Mesothelial cell of epicardium (in vitro differentiated cells): Measurements from ENCODE around the gene HPS4. TPM values are rescaled to one million over a fixed set of nuclear protein-coding genes. Genes with fewer than 3 reads are reported as not detected.

ENCODE experiments used
- DNase-seq, 2 experiments: peaks; one replicate each; pipeline ENCODE4 v3.0.0; 2021; ENCODE audit warnings: low spot score in 2 of 2; ENCODE audit not compliant: unreplicated experiment in 2 of 2
- H3K27ac Mint-ChIP-seq: 2 replicates; pipeline ENCODE4 v1.8.0; 2021; ENCODE audit warnings: mixed read lengths
- H3K27me3 Mint-ChIP-seq: 2 replicates; pipeline ENCODE4 v1.8.0; 2021; ENCODE audit warnings: low read depth, mixed read lengths
- H3K36me3 Mint-ChIP-seq: 2 replicates; pipeline ENCODE4 v1.8.0; 2021; ENCODE audit warnings: mixed read lengths
- H3K4me1 Mint-ChIP-seq: 2 replicates; pipeline ENCODE4 v1.8.0; 2021; ENCODE audit warnings: mixed read lengths
- H3K4me3 Mint-ChIP-seq: 2 replicates; pipeline ENCODE4 v1.8.0; 2021; ENCODE audit warnings: mild to moderate bottlenecking, moderate library complexity, mixed read lengths
- H3K9me3 Mint-ChIP-seq: 2 replicates; pipeline ENCODE4 v1.8.0; 2021; ENCODE audit warnings: mixed read lengths
- CTCF ChIP-seq: fragments of 200-600 bp; sonication (generic); IDR thresholded peaks from one replicate; pipeline ENCODE4 v1.5.0; 2021; ENCODE audit warnings: antibody characterized with exemption; ENCODE audit not compliant: unreplicated experiment
- total RNA-seq: library from RNA; stranded (reverse); gene quantifications from 3 replicates; pipeline ENCODE4 v1.2.1, GENCODE V29; 2021

HPS4 gene
- total RNA-seq, 1 donor from 2014 or later = 55.6 TPM

GRCh38 chr22:26481112-26481693, 2.4 kb downstream of the HPS4 start:
- no peak overlapping the region for H3K27ac Mint-ChIP-seq
- H3K27me3 Mint-ChIP-seq = no peaks in the 10 kb centered on the region
- H3K4me3 Mint-ChIP-seq = no peak overlapping the region
- DNase-seq = no peak
- H3K36me3 Mint-ChIP-seq = peaks cover 13% of the 10 kb centered on the region
- no peaks in the 10 kb centered on the region for H3K9me3 Mint-ChIP-seq
- peaks cover 64% of the 10 kb centered on the region for H3K4me1 Mint-ChIP-seq
- no peak for TF ChIP-seq CTCF

DNA sequence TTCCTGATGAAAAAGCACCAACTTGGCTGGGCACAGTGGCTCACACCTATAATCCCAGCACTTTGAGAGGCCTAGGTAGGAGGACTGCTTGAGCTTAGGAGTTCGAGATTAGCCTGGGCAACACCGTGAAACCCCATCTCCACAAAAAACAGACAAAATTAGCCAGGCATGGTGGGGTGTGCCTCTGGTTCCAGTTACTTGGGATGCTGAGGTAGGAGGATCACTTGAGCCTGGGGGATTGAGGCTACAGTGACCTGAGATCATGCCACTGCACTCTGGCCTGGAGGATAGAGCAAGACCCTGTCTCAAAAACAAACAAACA, 3.0 kb downstream of the HPS4 start:
- Mint-ChIP-seq H3K27ac (no peak overlapping the region), H3K36me3 (peaks cover 13% of the 10 kb centered on the region), H3K9me3 (no peaks in the 10 kb centered on the region), H3K4me3 (no peak overlapping the region), H3K4me1 (peaks cover 62% of the 10 kb centered on the region), H3K27me3 (no peaks in the 10 kb centered on the region)
- no peak for DNase-seq
- no peak for TF ChIP-seq CTCF

DNA sequence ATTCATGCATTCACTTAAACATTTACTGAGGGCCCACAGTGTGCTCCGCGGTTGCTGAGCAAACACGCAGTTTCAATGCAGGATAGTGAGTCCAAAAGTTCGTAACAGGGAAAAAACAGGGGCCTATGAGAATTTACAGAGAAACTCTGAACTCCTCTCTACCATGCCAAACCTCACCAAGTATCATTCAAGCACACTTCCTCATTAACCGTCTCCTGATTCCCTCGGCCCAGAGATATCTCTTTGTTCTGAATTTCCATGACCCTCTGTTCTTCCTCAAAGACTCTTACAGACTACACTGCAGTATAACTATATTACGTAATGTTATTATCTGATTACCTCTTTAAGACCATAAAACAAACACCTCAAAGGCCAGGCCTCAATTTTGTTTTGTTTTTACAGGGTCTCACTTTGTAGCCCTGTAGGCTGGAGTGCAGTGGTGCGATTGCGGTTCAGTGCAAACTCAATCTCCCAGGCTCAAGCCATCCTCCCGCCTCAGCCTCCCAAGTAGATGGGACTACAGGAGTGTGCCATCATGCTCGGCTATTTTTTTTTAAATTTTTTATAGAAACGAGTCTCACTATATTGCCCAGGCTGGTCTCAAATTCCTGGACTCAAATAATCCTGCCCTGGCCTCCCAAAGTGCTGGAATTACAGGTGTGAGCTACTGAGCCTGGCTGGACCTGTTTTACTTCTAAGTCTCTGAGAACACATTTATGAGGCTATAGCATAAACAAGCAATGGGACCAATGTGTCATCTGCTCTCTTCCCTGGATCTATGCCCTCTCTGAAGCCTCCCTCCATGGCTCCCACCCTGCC, 3.6 kb downstream of the HPS4 start:
- Mint-ChIP-seq H3K27ac (peak overlapping the region; percentile 44), H3K4me1 (peaks cover 57% of the 10 kb centered on the region), H3K4me3 (peak overlapping the region; percentile 25), H3K27me3 (no peaks in the 10 kb centered on the region), H3K9me3 (no peaks in the 10 kb centered on the region), H3K36me3 (peaks cover 14% of the 10 kb centered on the region)
- TF ChIP-seq CTCF = no peak
- DNase-seq = no peak

GRCh38 chr22:26479043-26479791, 4.4 kb downstream of the HPS4 start:
- Mint-ChIP-seq H3K4me1 (peaks cover 52% of the 10 kb centered on the region), H3K27me3 (no peaks in the 10 kb centered on the region), H3K9me3 (no peaks in the 10 kb centered on the region), H3K27ac (peak overlapping the region; percentile 50), H3K36me3 (peaks cover 16% of the 10 kb centered on the region), H3K4me3 (peak overlapping the region; percentile 25)
- no peak for DNase-seq
- TF ChIP-seq CTCF = no peak

DNA sequence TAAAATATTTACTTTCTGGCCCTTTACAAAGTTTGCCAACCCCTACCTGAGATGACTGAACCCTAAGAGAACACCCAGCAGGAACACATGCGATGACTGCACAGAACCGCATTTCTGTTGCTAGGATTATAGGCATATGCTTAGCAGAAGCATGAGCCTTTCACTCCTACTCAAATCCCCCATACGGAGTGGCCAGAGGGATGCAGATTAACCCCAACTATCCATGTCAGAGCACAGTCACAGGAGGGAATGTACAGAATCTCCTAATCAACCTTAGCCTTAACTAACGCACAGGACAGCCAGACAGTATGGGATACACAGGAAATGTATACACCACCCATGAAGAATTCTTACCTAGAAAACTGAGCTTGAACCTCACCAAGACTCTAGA, 6.2 kb downstream of the HPS4 start:
- no peak for DNase-seq
- no peaks in the 10 kb centered on the region for H3K9me3 Mint-ChIP-seq
- peaks cover 16% of the 10 kb centered on the region for H3K36me3 Mint-ChIP-seq
- no peak overlapping the region for H3K4me3 Mint-ChIP-seq
- H3K27me3 Mint-ChIP-seq = no peaks in the 10 kb centered on the region
- H3K4me1 Mint-ChIP-seq = peaks cover 41% of the 10 kb centered on the region
- no peak for TF ChIP-seq CTCF
- no peak overlapping the region for H3K27ac Mint-ChIP-seq
